GM18511 (cell line): ENCODE data around the gene CHAF1A.

Experiments used
- ATAC-seq: cut with Tn5 transposase; IDR thresholded peaks from one replicate; pipeline ENCODE4 v1.9.1; 2021; ENCODE audit warnings: mild to moderate bottlenecking, moderate library complexity; ENCODE audit not compliant: unreplicated experiment

Gene CHAF1A

DNA sequence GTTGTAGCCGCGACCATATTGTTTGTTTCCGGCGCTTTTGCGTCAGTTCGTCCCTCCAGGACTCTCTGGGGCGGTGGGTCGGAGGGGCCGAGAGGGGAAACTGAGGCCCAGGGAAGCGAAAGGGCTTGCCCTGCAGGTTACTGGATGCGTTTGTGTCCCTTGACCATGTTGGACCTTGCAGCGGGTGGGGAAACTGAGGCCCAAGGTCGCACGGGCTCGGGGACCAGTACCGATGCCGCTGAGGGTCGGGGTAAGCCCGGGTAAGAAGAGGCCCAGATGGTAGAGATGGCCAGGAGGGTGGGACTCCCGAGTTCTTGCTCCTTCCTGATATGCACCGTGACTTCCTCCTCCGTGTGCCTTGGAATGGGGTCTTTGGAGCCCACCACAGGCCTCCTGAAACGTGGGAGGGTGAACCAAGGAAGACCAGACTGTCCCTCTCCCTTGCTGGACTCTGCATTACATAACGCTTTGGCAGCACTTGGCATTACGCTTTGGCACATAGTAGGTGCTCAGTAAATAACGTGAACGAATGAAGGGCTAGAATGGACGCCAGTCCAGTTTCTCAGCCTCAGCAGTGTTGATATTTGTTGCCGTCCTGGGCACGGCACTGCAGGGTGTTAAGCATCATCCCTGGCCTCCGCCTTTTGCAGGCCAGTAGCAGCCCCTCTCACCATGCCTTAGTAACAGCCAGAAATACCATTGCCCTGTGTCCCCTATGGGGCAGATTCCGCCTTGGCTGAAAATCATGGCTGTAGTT lies 743 bp downstream of the CHAF1A start:
- ATAC-seq: no peak

DNA sequence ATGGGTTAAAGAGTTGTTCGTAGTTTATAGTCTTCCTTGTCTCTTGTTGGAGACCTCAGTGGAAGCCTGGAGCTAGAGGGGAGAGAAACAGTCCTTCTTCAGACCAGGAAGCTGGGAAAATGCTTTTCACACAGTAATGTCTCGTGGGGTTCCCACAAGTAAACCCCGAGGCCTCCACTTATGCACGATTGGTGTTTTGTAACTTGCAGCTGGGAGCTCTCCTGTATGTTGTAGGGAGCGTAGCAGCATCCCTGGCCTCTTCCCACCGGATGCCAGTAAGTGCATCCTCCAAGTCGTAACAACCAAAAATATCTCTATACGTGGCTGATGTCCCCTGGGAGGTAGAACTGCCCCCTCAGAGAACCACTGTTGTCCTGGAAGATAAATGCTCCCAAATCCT lies 3.5 kb downstream of the CHAF1A start:
- no peak for ATAC-seq

DNA sequence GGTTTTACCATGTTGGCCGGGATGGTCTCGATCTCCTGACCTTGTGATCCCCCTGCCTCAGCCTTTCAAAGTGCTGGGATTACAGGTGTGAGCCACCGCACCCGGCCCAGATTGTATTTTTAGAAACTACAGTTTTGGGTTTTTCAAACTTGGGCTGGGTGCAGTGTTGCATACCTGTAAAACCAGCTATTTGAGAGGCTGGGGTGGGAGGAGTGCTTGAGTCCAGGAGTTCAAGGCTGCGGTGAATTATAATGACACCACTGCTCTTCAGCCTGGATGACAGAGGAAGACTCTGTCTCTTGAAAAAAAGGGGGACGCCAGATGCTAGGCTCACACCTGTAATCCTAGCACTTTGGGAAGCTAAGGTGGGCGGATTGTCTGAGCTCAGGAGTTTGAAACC lies 4.2 kb downstream of the CHAF1A start:
- ATAC-seq: no peak

DNA sequence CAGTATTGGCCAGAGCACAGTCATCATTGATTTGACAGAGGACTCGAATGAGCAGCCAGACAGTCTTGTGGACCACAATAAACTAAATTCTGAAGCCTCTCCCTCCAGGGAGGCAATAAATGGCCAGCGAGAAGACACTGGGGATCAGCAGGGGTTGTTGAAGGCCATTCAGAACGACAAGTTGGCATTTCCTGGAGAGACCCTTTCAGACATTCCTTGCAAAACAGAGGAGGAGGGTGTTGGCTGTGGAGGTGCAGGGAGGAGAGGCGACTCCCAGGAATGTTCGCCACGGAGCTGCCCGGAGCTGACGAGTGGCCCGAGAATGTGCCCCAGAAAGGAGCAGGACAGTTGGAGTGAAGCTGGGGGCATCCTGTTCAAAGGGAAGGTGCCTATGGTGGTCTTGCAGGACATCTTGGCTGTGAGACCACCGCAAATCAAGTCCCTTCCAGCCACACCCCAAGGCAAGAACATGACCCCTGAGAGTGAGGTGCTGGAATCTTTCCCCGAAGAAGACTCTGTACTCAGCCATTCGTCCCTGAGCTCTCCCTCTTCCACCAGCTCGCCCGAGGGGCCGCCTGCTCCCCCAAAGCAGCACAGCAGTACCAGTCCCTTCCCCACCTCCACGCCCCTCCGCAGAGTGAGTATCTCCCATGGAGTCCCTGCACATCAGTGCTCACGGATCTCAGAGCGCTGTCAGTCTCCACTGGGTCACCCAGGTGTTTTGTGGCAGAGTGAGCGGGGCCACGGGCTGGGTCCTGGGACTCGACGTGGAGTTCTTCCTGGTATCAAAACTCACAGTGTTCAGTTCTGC lies 6.9 kb downstream of the CHAF1A start:
- ATAC-seq: no peak

DNA sequence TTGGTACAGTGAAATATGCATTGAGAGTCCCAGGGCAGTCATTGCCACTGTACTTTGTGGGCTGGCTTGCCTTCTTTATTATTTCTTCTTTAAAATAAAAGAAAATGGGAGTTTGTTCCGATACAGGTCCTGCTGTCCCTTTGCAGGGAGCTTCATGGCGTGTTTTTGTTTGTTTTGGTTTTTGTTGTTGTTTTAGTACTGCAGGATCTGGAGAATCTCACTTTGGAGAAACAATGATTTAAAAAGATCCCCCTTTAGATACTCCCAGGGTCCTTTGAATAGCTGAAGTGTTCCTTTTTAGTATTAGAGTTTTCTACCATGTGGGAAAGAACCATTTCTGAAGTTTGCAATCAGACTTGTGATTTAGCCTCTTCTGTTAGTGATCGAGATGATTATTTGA lies 11.1 kb downstream of the CHAF1A start:
- ATAC-seq: no peak

DNA sequence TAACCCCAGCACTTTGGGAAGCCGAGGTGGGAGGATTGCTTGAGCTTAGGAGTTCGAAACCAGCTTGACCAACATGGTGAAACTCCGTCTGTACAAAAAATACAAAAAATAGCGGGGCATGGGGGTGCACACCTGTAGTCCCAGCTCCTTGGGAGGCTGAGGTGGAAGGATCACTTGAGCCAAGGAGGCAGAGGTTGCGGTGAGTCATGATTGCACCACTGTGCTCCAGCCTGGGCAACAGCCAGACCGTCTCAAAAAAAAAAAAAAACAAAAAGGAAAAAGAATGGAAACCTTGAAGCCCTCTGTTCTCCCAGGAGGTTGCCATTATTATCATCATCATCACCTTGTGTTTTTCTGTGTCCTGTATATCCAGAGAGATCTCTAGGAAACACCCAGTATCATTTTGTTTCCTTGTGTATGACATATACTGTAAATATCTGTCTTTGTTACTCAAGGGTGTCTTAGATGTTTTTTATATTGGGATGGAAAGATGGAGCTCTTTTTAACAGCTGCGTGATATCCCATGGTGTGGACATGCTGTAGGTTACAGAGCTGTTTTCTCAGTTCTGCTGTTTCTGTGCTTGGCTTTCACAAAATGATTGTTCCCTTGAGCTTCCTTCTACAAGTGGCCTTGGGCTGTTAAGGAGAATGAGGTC lies 11.8 kb downstream of the CHAF1A start:
- ATAC-seq: no peak

DNA sequence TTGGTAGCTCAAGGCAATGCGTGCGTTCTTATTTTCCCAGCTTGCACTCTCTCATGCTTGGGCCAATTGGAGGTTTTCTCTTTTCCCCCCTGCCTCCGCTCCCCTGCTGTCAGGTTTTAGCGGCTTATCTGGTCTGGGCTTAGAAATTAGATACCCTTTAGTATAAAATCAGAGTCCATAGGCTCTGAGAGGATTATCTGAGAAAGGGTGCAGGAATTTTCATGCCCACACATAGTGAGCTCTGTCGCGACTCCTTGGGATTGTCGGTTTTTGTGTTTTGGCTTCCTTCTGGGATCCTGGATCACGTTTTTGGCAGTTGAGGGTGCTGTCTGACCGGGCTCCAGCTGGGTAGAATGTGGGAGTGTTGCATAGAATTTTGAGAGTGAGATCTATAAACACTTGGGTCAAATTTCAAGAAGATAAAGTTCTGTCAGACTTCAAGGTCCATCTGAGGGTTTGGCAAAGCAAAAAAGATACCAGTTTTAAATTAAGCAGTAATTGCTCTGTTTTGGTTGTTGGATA lies 12.4 kb downstream of the CHAF1A start:
- no peak for ATAC-seq

DNA sequence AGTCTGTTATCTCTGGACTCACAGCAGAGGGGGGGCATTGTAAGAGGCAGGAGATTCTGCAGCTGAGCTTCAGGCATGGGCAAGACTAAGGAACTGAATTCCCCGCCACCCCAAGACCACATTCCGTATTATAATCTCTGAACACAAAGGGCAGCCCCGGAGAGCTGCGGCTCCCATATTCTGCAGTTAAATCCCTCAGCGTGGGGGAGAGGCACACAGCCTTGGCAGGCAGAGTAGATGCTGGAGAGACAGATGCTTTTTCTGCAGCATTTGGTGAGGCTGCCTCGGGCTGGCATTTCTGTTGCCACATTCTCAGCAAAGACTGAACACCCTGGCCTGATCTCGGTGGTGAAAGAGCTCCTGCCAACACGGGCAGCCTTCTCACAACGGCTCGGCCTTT lies 12.9 kb downstream of the CHAF1A start:
- no peak for ATAC-seq

DNA sequence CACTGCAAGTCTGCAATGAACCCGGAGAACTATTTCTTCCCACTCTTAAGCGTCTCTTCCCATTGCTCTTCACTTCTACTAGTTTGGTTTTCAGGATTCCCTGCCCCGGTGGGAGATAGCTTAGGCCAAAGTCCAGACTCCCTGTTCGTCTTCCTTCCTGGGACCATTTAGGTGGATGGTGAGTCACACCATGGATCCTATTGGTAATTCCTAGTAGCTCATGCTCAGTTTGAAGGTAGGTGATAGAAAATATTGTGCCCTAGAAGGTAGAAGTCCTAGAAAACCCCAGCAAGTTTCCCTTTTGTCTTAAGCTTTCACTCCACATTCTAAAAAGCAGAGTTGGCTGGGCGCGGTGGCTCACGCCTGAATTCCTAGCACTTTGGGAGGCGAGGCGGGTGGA lies 13.8 kb downstream of the CHAF1A start:
- ATAC-seq: no peak

DNA sequence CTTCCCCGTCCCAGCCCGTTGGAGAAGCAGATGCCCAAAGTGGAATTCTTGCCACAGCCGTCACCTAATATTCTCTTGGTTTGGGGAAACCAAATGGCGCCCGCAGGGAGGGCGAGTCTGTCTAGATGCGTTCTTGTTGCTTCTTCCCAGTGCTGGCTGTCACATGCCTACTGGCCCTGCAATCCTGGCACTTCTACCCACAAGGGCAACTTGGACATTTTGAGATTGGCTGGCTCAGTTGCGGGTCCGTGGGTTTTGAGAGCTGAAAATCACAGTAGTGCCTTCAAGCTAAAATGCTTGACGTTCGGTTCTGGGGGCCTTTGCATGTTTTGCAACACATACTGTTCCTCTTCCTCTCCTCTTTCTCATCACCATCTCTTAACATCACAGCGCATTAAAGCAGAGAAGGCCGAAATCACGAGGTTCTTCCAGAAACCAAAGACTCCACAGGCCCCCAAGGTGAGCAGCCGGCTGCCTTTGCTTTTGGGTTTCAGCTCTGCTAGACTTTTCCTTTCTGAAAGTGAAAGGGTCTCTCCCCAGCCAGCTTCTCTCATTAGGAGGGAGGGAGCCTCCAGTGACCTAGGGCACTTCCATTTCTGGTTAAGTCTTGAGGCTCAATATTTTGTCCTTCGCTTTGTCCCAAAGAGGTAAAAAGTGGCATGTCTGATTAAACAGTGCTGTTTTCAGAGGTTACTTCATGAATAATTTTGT lies 21.1 kb downstream of the CHAF1A start:
- no peak for ATAC-seq

DNA sequence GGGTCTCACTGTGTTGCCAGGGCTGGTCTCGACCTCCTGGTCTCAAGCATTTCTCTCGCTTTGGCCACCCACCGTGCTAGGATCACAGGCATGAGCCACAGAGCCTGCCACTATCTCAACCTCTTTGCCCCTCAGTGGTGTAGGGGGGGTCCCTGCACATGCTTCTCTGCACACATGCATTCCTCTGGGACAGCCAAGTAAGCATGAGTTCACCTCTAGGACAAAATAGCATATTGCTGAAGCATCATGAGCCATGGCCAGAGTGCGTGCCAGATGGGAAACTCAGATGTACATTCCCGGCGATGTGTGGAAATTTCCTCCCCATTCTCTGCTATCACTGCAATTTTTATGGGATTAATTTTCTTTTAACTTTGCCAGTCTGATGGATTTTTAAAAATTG lies 23.1 kb downstream of the CHAF1A start:
- no peak for ATAC-seq

DNA sequence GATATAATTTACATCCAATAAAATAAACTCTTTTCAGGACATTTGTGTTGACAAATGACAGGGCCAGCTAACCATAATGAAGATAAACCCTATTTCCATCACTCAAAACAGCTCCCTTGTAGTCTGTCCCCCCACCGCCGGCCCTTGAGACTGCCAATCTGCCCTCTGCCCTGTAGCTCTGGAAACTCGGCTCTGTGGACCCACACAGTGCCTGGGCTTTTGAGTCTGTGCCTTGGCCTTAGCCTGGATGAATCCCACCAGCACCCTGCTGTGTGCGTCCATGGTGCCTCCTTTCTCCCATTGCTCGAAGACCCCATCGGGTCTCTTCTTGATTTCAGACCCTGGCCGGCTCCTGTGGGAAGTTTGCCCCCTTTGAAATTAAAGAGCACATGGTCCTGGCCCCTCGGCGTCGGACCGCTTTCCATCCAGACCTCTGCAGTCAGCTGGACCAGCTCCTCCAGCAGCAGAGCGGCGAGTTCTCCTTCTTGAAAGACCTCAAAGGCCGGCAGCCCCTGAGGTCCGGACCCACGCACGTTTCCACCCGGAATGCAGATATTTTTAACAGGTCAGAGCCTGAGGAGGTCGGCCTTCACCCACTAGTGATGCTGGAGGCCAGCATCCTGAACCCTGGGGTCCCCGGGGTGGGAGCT lies 26.0 kb downstream of the CHAF1A start:
- ATAC-seq: no peak

DNA sequence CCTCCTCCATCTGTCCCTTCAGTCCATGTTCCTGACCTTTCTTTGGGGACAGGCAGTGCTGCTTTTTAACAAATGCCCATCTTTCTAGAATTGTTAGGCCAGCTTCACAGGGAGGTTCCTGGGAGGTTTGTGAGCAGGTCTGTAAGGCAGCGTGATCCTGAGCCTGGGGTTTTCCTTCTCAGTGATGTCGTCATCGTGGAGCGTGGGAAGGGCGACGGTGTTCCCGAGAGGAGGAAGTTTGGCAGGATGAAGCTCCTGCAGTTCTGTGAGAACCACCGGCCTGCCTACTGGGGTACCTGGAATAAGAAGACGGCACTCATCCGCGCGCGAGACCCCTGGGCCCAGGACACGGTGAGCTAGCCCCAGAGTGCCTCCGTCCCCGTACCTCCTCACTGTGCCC lies 26.8 kb downstream of the CHAF1A start:
- no peak for ATAC-seq

DNA sequence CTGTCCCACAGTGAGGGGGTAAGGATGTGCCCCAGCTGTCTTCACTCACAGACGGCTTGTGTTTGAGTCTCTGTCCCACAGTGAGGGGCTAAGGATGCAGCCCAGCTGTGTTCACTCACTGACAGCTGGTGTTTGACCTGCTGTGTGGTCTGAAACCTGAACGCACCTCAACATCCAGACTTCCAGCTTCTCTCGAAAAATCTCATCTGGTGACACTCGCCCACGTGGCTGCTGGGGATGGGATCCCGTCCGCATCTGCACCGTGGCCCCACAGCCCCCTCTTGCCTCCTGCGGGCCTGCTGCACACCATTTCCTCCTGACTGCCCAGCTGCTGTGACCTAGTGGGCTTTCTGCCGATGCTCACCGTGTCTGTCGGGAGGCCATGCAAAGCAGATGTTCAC lies 27.3 kb downstream of the CHAF1A start:
- ATAC-seq: no peak

DNA sequence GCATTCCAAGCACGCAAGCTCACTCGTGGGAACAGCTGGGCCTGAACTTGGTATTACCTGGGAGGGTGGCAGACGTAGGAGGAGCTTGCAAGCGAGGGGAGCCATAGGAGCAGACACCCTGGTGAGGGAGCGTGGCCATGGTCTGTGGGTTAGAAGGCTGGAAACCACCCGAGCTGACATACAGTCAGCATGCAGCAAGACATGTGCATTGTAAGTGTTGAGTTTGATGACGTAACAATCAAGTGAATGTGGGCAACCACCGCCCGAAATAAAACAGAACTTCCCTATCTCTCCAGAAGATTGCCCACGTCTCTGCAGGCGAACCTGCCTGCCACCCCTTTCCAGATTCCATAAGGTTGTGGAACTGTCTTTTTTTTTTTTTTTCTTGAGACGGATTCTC lies 28.3 kb downstream of the CHAF1A start:
- no peak for ATAC-seq

DNA sequence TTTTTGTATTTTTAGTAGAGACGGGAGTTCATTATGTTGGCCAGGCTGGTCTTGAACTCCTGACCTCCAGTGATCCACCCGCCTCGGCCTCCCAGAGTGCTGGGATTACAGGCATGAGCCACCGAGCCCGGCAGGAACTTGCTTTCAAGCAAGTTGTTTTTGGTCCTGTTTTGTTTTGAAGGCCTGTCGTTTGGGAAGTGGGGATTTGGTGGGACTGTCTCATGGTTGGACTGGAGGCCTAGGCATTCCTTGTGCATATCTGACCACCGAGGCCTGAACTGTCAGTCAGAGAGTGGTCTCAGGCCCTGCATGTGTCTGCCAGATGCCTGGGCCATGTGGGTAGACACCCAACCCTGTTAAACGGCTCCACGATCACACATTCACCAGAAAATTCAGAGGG lies 28.9 kb downstream of the CHAF1A start:
- ATAC-seq: no peak

DNA sequence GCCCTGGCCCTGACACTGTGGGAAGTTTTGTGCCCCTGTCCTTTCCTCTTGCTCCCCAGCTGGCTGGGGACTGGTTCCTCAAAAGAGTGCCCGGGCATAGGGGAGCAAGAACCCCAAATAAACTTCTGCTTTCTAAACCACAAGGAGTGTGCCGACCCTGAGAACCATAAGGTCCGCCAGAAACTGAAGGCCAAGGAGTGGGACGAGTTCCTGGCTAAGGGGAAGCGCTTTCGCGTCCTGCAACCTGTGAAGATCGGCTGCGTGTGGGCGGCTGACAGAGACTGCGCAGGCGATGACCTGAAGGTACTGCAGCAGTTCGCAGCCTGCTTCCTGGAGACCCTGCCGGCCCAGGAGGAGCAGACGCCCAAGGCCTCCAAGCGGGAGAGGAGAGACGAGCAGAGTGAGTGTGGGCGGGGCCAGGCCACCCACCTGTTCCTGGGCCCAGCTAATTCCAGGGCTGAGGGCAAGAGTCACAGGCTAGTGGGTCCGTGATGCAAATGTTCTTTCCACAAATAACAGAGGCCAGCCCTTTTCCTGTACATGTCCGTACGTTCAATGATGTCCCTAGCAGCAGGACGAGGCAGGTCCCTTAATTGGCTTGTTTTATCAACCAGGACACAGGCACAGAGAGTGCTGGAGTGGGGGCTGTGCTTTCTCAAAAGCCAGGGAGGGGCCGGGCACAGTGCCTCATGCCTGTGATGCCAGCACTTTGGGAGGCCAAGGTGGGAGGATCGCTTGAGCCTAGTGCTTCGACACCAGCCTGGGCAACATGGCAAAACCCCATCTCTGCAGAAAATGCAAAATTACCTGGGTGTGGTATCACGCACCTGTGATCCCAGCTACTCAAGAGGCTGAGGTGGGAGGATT lies 29.6 kb downstream of the CHAF1A start:
- ATAC-seq: no peak

DNA sequence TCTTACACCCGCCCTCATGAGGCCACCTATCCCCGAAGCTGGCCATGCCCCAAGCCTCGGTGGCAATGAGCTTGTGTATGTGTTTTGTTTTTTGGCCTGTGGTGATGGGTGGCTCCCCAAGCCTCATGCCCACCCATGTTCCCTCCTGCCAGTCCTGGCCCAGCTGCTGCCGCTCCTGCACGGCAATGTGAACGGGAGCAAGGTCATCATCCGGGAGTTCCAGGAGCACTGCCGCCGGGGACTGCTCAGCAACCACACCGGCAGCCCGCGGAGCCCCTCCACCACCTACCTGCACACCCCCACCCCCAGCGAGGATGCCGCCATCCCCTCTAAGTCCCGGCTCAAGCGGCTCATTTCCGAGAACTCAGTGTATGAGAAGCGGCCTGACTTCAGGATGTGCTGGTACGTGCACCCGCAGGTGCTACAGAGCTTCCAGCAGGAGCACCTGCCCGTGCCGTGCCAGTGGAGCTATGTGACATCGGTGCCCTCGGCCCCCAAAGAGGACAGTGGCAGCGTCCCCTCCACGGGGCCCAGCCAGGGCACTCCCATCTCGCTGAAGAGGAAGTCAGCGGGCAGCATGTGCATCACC lies 30.6 kb downstream of the CHAF1A start:
- no peak for ATAC-seq

DNA sequence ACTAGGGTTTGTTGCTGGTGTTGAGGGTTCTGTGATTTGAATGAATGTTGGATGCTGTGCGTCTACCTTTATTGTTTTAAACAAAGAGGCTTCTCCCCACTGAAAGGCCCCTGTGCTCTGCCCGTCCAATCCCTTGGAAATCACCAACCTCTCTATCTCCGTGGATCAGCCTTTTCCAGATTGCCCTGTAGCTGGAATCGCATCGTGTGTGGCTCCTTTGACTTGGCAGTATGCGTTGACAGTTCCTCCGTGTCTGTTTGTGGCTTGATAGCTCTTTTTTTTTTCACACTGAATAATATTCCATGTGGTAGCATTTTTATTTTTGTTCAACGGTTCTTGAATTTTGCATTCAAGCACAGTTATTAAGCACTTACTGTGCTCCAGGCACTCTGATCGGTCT lies 32.0 kb downstream of the CHAF1A start:
- ATAC-seq: no peak
